Erythroblast (primary cell): Measurements from ENCODE around the gene SRPK3.

ENCODE experiments used
- GATA1 ChIP-seq: IDR thresholded peaks from 2 replicates; pipeline ENCODE4 v1.6.1; 2011; ENCODE audit warnings: low read depth, mild to moderate bottlenecking, control low read depth, low read length, moderate library complexity
- POLR2A ChIP-seq: IDR thresholded peaks from 2 replicates; pipeline ENCODE4 v1.6.1; 2011; ENCODE audit warnings: mild to moderate bottlenecking, low read length

- TF ChIP-seq POLR2A = no peak
- no peak for TF ChIP-seq GATA1
Observed at GRCh38 chrX:153739754-153740486, 40.9 kb upstream of the SRPK3 start.
